Renal cortex interstitium (tissue), 11 donors: Measurements from ENCODE around the gene HK3. TPM values are rescaled to one million over a fixed set of nuclear protein-coding genes. Genes with fewer than 3 reads are reported as not detected.

Source experiments
- DNase-seq, 11 donors: peaks; one replicate each; pipeline ENCODE4 v3.0.0-alpha.2; 2013; ENCODE audit warnings: low read depth in 9 of 11, low spot score in 4 of 11; ENCODE audit errors: extremely low read depth in 1 of 11
- polyA plus RNA-seq, 3 donors: library from polyadenylated mRNA; unstranded; fragments of 120-200 nt; gene quantifications; one replicate each; pipeline ENCODE4 v1.2.1, GENCODE V29; 2013; ENCODE audit not compliant: insufficient read length in 3 of 3

HK3 gene
- polyA plus RNA-seq, 3 donors = 0.45 to 0.88 (median 0.67) TPM

DNA sequence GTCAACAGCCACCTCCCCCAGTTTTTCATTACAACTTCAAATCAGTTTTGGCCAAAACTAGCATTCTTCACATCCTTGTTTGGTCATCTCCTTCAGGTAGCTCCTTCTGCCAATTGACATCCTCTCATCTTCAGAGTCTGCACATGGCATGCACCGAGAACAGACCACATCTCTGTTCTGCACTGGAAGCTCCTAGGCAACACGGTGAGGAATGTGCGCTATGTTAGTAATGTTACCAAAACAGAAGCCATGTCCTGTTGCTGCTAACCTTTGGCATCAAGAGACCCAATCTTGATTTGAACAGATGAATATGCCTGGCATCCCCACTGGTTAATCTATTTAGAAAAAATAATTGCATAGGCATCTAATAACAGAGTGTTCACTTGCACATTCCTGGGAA lies 5.1 kb upstream of the HK3 start:
- no peak for DNase-seq

DNA sequence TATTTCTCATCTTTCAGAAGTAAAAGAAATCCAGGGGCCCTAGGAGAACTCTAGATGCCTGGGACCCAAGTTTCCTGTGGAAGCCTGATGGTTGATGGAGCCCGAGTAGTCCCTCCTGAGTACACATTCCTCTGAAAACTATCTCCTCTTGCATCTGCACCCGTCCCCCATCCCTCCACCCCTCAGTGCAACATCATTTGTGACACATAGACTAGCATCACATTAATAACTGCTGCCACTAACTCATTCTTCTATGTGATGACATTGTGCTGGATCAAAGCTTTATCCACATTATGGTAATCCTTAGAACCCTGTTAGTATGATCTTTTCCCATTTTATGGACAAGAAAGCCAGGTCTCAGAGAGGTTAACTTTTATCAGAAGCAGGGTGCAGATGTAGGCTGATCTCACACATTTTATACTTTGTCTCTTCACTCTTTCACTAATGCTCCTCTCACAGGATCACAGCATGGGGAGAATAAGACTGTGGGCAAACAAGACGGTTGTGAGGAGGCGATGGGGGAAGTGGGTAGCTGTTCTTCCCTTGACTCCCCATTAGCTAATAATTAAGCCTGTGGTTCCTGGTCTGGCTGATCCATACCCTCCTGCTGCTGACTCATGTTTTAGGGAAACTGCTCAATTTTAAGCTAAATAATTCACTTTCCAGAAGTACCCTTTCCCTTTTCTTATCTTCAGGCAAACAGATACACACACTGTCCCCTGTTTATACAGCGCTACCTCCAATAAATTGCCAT lies 3.9 kb upstream of the HK3 start:
- no peak for DNase-seq

DNA sequence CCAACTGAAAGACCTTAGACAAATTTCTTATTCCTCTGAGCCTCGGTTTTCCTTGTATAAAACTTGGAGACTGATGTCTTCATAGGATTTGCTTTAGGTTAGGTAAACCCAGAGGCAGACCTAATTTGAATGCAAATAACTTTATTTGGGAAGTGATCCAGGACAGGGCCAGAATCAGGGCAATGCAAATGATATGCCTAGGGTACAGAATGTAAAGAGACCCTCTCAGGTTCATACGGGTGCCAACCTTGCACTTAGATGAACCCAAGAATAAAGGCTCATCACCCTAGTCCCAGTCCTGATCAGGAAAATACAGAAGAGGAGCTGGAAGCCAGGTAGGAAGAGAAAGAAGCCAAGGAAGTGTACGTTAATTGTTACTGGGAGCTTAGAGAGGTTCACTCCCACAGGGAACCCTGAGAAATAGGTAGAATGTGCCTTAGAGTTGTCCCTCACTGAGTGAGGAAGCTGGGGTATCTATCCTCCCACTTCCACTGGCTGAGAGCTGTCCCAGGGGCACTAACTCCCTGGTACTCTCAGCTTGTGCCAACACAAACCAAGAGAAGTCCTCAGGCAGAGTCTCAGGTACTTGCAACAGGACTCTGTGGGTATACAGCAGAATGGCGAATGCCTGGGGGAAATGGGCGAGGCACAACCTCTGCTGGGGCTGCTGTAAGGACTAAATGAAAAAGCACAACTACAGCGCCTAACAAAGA lies 3.1 kb upstream of the HK3 start:
- DNase-seq = no peak

DNA sequence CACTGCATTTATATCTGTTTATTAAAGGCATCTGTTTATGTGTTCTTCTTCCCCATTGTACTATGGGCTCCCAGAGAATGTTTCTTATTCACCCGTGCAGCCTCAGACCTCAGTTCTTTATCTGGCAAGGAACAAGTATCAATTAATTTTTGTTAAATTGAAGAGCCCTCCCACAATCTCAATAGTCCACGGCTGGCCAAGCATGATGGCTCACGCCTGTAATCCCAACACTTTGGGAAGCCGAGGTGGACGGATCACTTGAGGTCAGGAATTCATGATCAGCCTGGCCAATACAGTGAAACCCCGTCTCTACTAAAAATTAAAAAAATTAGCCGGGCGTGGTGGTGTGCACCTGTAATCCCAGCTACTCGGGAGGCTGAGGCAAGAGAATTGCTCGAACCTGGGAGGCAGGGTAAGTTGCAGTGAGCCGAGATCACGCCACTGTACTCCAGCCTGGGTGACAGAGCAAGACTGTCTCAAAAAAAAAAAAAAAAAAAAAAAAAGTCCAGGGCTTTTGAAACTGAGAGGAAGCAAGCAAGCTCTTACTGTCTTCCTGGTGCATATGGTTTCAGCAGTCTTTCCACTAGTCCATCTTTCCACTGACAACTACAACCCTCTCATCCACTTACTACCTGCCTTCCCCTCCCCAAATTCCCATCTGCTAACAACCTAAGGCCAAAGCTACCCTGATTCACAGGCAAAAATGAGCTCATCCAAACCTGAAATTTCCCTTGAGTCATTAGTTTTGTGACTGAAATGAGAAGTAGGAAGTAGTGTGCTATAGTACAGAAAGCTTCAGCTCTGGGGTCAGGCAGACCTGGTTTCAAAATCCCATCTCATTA lies 2.3 kb upstream of the HK3 start:
- DNase-seq = no peak

- no peak for DNase-seq
These were observed 1.6 kb upstream of the HK3 start for GRCh38 chr5:176900780-176901204.

GRCh38 chr5:176899946-176900779 lies 1.0 kb upstream of the HK3 start:
- no peak for DNase-seq

- DNase-seq = no peak
These were observed 1.9 kb downstream of the HK3 start for GRCh38 chr5:176897263-176897662.

GRCh38 chr5:176895831-176896230 lies 3.3 kb downstream of the HK3 start:
- no peak for DNase-seq

- DNase-seq = no peak
These were observed 4.8 kb downstream of the HK3 start for GRCh38 chr5:176894298-176894697.

GRCh38 chr5:176892663-176893062 lies 6.5 kb downstream of the HK3 start:
- DNase-seq = no peak

DNA sequence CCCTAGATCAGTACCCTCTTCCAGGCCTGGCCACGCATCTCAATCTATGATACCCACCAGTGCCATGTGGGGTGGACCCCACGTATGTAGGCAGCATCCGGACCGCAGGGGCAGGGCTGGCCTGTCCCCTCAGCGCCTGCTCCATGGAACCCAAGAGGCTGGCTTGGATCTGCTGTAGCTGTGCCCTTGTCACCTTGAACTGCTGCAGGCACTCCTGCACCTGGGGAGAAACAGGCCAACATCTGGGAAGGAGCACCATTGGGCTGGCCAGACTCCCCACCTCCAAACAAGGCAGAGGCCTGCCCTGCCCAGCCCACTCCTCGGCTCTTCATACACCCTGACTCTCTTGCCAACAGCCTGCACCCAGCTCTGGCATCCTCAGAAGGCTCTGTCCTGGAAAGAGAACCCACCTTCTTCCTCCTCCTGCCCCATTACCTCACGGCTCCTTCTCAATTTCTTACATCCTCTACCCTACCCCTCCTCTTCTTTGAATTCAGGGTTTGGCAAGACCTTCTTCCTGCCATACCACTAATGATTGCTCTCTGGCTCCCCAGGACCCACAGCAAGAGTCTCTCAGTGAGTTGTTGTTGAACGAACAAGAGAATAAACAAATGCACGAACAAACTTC lies 7.7 kb downstream of the HK3 start:
- DNase-seq = no peak

GRCh38 chr5:176890455-176891330 lies 8.5 kb downstream of the HK3 start:
- DNase-seq = no peak

DNA sequence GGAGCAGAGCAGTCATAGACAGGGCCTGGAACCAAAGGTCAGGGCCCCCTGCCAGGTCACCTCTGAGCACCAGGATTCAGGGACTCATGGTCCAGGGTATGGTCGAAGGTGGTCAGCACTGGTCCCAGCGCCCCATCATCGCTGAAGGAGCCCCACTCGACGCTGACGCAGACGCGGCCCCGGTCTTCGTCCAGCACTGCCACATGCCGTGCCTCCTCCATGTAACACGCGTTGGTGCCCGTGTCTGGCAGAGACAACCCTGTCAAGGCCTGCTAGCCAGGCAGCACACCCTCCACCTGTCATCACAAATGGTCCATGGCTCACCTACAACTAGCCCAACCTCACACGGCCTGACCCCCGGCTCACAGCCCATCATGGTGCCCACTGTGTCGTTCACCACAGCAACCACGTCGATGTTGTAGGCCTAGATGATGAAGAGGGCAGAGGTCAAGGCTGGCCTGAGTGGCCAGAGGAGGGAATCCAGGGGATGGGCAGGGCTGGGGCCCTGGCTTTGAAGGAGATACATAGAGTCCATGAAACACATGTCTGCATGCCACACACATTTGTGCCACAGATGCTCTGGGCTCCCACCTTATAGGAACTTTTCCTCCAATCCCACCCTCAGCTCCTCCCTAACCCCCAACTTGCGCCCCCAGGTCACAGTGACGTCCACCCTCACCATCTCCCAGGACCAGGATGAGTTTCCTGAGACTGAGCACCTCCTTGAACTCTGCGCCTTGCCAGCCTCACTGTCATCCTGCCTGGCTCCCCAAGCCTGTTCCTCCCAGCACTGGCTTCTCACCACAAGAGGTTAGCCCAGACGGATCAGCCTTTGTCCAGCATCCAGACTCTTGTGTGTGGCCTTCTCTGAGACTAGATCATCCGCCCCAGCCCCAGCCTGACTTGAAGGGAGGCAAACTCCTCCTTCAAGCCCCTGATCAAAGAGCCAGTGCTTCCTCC lies 9.5 kb downstream of the HK3 start:
- DNase-seq = no peak

DNA sequence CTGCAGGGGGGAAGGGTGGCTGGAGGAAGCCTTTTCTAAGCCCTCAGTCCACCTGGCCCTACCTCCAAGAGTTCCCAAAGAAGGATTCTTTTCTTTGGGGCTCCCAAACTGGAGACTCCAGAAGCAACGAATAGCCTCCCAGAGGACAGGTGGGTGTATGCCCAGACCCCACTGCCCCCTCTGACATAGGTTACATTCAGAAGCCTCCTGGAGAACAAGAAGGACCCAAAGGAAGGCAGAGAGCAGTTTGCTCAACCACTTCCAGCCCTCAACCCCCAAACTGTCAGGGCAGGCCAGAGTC lies 10.3 kb downstream of the HK3 start:
- no peak for DNase-seq

- no peak for DNase-seq
These were observed 10.9 kb downstream of the HK3 start for GRCh38 chr5:176888016-176888864.
